Tibial artery (tissue), 4 donors: ENCODE results near the gene BGN.

Experiments used
- DNase-seq, 2 donors: peaks; one replicate each; pipeline ENCODE4 v3.0.0-alpha.2; 2019
- H3K27ac ChIP-seq, 2 donors: fragments of 200-600 bp; sonication (generic) in 1 of 2; 1 replicate in 1 of 2; 2 replicates in 1 of 2; pipeline ENCODE4 v1.5.1; 2018 to 2019; ENCODE audit warnings: mild to moderate bottlenecking in 1 of 2
- H3K27me3 ChIP-seq, 2 donors: fragments of 200-600 bp; sonication (generic) in 1 of 2; one replicate each; pipeline versions ENCODE4 v1.5.1 to v1.6.0; 2016 to 2019
- H3K36me3 ChIP-seq, 3 donors: fragments of 200-600 bp; sonication (generic) in 2 of 3; one replicate each; pipeline ENCODE4 v1.5.1; 2016 to 2019; ENCODE audit warnings: mild to moderate bottlenecking in 2 of 3
- H3K4me1 ChIP-seq, 4 donors: fragments of 200-600 bp; sonication (generic) in 2 of 4; 1 replicate in 3 of 4; 2 replicates in 1 of 4; pipeline ENCODE4 v1.5.1; 2016 to 2019
- H3K4me3 ChIP-seq, 2 donors: fragments of 200-600 bp; sonication (generic) in 1 of 2; 1 replicate in 1 of 2; 2 replicates in 1 of 2; pipeline ENCODE4 v1.5.1; 2018 to 2019; ENCODE audit warnings: mild to moderate bottlenecking in 2 of 2
- H3K9me3 ChIP-seq, 3 donors: fragments of 200-600 bp; sonication (generic) in 1 of 3; one replicate each; pipeline ENCODE4 v1.5.1; 2016 to 2019
- intact Hi-C: fragments of 100-400 bp; cut with DNase I; formaldehyde crosslinking; loops from one replicate; pipeline ENCODE4 v1.15.0; 2023; ENCODE audit warnings: low total_unique reads
- TF ChIP-seq, protein P1 (sequence below), 2 experiments: fragments of 200-600 bp in 1 of 2; fragments of 450-650 bp in 1 of 2; IDR thresholded peaks; one replicate each; pipeline ENCODE4 v1.5.1; 2017 to 2019; ENCODE audit warnings: antibody characterized with exemption in 2 of 2, mild to moderate bottlenecking in 1 of 2, moderate library complexity in 1 of 2

The BGN gene

DNA sequence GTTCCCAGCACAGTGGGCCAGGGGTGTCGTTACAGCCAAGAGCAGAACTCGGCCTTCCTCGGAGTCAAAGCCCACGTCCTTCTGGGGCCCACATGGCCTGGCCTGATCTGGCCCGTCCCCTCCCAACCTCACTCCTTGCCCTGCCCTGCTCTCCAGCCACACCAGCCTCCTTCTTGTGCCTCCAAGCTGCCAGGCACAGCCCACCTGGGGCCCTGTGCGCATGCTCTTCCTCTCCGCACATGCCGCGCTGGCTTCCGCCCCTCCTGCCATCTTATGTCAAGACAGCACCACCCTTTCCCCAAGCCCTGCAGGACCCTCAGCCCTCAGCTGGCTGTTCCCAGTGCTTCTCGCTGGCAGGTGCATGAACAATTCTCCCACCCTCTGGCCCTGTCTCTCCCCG lies 31.2 kb upstream of the BGN start:
- Histone ChIP-seq H3K9me3 (no peaks in the 10 kb centered on the region), H3K27ac (no peak overlapping the region)

DNA sequence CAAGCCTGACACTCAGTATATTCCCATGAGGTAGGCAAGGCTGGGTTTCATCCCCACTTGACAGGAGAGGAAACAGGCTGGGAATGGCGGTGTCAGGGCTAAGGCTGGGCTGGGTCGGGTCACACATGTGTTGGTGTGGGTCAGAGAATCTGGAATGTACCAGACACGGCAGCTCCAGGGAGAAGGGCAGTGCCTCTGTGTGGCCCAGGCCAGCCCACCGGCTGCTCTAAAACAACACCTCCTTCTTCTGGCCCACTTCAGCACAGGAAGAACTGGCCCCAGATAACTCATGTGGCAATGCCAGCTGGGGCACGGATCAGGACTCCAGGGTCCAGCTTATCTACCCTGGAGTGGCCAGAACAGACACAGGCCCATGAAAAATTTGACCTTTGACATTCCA lies 30.7 kb upstream of the BGN start:
- intact Hi-C loops = no loop called here
- Histone ChIP-seq H3K27me3 (no peaks in the 10 kb centered on the region), H3K9me3 (no peaks in the 10 kb centered on the region), H3K27ac (no peak overlapping the region), H3K36me3 (peaks cover 0 to 30% (median 9%) of the 10 kb centered on the region in 3 donors), H3K4me3 (no peak overlapping the region), H3K4me1 (peaks cover 0 to under 1% (median under 1%) of the 10 kb centered on the region in 4 donors)
- TF ChIP-seq, protein P1, sequence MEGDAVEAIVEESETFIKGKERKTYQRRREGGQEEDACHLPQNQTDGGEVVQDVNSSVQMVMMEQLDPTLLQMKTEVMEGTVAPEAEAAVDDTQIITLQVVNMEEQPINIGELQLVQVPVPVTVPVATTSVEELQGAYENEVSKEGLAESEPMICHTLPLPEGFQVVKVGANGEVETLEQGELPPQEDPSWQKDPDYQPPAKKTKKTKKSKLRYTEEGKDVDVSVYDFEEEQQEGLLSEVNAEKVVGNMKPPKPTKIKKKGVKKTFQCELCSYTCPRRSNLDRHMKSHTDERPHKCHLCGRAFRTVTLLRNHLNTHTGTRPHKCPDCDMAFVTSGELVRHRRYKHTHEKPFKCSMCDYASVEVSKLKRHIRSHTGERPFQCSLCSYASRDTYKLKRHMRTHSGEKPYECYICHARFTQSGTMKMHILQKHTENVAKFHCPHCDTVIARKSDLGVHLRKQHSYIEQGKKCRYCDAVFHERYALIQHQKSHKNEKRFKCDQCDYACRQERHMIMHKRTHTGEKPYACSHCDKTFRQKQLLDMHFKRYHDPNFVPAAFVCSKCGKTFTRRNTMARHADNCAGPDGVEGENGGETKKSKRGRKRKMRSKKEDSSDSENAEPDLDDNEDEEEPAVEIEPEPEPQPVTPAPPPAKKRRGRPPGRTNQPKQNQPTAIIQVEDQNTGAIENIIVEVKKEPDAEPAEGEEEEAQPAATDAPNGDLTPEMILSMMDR (IDR thresholded peaks at IDR 0.05) = no peak
- no peak for DNase-seq

More for the DNA sequence above, 31.2 kb upstream of the BGN start:
- DNase-seq = no peak
- intact Hi-C loops = no loop called here
- no peaks in the 10 kb centered on the region for H3K4me1 ChIP-seq
- peaks cover 0 to 30% (median 9%) of the 10 kb centered on the region in 3 donors for H3K36me3 ChIP-seq
- H3K27me3 ChIP-seq = no peaks in the 10 kb centered on the region
- no peak overlapping the region for H3K4me3 ChIP-seq
- TF ChIP-seq, protein P1 (IDR thresholded peaks at IDR 0.05) = no peak

DNA sequence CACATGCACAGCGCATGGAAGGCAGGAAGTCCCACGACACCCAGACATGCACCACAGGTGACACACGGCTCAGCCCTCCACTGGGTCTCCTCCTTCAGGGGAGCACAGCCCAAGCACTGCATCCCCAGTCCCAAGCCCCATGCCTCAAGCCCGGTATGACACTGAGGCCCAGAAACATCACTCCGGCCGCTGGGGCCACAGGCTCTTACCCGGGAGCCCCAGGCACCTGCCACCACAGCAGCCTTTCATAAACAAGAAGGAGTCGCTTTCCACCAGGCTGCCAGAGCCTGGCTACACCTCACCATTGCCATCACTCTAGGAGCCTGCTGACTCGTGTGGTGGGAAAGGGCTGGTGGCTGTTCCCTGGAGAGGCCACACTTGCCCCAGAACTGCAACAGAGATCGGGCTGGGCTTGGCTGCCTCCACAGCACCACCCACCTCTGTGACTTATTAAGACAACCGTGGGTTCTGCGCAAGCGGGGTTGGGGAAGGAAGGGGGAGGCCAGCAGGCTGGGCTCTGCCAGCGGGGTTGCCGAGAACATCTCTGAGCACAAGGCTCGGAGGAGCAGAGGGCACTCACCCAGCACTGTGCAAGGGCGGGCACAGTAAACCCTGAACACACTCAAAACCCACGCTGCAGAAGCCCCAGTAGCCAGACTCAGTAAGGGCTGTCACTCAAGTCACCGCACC lies 28.9 kb upstream of the BGN start:
- DNase-seq = no peak
- no peaks in the 10 kb centered on the region for H3K9me3 ChIP-seq
- intact Hi-C loops = no loop called here
- H3K4me1 ChIP-seq = peaks cover 0 to 10% (median 6%) of the 10 kb centered on the region in 4 donors
- peaks cover 0 to 30% (median 9%) of the 10 kb centered on the region in 3 donors for H3K36me3 ChIP-seq
- H3K27ac ChIP-seq = no peak overlapping the region
- TF ChIP-seq, protein P1 (IDR thresholded peaks at IDR 0.05) = no peak
- no peak overlapping the region for H3K4me3 ChIP-seq
- no peaks in the 10 kb centered on the region for H3K27me3 ChIP-seq

DNA sequence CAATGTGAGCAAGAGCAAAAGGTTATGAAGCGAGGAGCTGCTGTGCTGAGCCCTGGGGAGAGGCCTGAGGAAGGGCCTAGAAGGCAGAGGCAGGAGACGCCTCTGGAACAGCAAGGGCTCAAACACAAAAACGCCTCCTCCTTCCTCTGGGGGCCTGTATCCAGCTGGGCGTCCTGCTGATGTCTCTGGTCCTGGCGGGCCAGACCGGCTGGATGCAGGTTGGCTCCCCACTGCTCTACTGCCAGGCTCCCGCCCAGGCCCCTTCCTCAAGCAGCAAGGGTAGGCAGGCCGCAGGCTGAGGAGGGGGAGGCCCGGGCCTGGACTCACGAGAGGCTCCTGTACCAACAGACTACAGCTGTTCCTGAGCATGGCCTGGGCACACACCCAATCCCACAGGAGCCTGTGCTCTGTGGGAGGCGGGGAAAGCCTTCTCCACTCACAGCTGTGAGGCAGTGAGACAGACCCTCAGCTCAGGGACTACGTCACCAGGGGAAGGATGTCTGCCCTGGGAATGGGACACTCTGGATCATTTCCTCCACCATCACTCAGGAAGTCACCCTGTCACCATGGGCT lies 26.7 kb upstream of the BGN start:
- Histone ChIP-seq H3K36me3 (peaks cover 0 to 14% (median 4%) of the 10 kb centered on the region in 3 donors), H3K9me3 (no peaks in the 10 kb centered on the region), H3K27me3 (no peaks in the 10 kb centered on the region), H3K27ac (no peak overlapping the region), H3K4me3 (no peak overlapping the region), H3K4me1 (peaks cover 0 to 32% (median 9%) of the 10 kb centered on the region in 4 donors)
- DNase-seq = no peak
- intact Hi-C loops = no loop called here
- TF ChIP-seq, protein P1 (IDR thresholded peaks at IDR 0.05) = no peak

DNA sequence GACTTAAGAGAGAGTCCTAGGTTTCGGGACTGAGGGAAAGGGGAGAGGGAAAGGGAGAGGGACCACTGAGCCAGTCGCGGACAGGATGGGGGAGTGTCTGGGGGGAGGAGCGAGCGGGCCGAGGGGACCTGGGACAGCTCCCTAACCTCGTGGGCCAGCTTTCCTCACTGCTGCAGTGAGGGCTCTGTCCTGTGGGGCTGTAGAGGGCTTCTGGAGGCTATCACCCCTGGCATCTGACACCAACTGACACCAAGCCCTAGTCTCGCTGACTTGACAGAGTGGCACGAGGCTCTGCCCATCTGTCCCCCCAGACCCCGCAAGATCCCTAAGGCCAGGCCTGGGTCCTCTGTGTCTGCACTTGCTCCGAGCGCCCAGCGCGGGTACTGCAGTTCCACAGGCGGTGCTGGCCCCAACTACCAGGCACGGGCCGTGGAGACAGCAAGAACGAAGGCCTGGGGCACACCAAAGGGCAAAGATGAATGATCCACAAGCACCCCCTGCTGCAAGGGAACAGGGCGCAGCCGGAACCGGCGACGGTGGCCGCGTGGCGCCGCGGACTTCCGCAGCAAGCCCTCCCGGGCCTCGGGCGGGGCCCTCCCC lies 24.9 kb upstream of the BGN start:
- Histone ChIP-seq H3K9me3 (no peaks in the 10 kb centered on the region), H3K27ac (peak overlapping the region; percentile 64 to 67), H3K36me3 (peaks cover 0 to 4% (median 1%) of the 10 kb centered on the region in 3 donors), H3K27me3 (no peaks in the 10 kb centered on the region), H3K4me1 (peaks cover 0 to 47% (median 15%) of the 10 kb centered on the region in 4 donors), H3K4me3 (peak overlapping the region; percentile 58 to 69)
- TF ChIP-seq, protein P1 (IDR thresholded peaks at IDR 0.05) = peak in 1 of 2 experiments; percentile 21
- intact Hi-C loops = loop anchor here (5.0 kb wide), 1 partner anchor 37 kb away; no protein-coding TSS in a partner anchor
- DNase-seq = no peak
